ENCODE results near the gene AMOT. TPM values are rescaled to one million over a fixed set of nuclear protein-coding genes. Genes with fewer than 3 reads are reported as not detected.
A peak's percentile ranks its signal among the peaks of the same experiment; 100 is the strongest.

The AMOT gene
- total and polyA plus RNA-seq, 2 experiments from 2014 or later = 2.1 to 5.4 TPM

- no peak overlapping the region for H3K4me2 ChIP-seq
- H3K79me2 ChIP-seq (replicated peaks; ENCODE audit: insufficient read depth) = no peaks in the 10 kb centered on the region
- no peaks in the 10 kb centered on the region for H3K27me3 ChIP-seq (ENCODE audit: insufficient read depth)
- Mint-ChIP-seq H3K9me3 (peaks cover 3% of the 10 kb centered on the region; the same call in 1 of the 3 replicates), H3K4me1 (peaks cover 10% of the 10 kb centered on the region; the same call in 2 of the 3 replicates), H3K27ac (no peak overlapping the region), H3K27me3 (ENCODE audit: insufficient read depth, low read depth, poor library complexity) (peaks cover 3% of the 10 kb centered on the region), H3K36me3 (ENCODE audit: low read depth) (no peaks in the 10 kb centered on the region), H3K4me3 (no peak overlapping the region)
- H3K36me3 ChIP-seq (ENCODE audit: insufficient read depth) = no peaks in the 10 kb centered on the region
- no peak overlapping the region for H3K4me3 ChIP-seq
- H3K9me2 ChIP-seq (ENCODE audit: insufficient read depth) = no peaks in the 10 kb centered on the region
- H3K4me1 ChIP-seq (ENCODE audit: insufficient read depth) = peaks cover 7% of the 10 kb centered on the region; the same call in 1 of the 2 replicates
- no peaks in the 10 kb centered on the region for H3F3A ChIP-seq (replicated peaks; ENCODE audit: low read depth)
- ATAC-seq (no peak), DNase-seq (ENCODE audit: low spot score) (peak; percentile 32)
- H3K27ac ChIP-seq (ENCODE audit: low read depth) = no peak overlapping the region
- no peak overlapping the region for H2AFZ ChIP-seq
- no peaks in the 10 kb centered on the region for H4K20me1 ChIP-seq (replicated peaks; ENCODE audit: insufficient read depth)
- TF ChIP-seq ZNF331 (CRISPR knock-in tag; IDR thresholded peaks at IDR 0.05; ENCODE audit: low read depth) (no peak), JUNB (IDR thresholded peaks at IDR 0.05; ENCODE audit: unreplicated experiment) (no peak), STAT1 (IDR thresholded peaks at IDR 0.05; ENCODE audit: unreplicated experiment) (no peak), EZH2phosphoT487 (IDR thresholded peaks at IDR 0.05; ENCODE audit: unreplicated experiment) (no peak), CTCF (conservative IDR thresholded peaks at IDR 0.05; ENCODE audit: low read depth in 2 of 2) (peak in 1 of 2 experiments; percentile 46; a peak in 2 of 4 replicates)
Measured at GRCh38 chrX:112731793-112732192, 108.8 kb downstream of the AMOT start.

Small RNAs within 50 kb of the gene (small RNA-seq; reads per million reads assigned to genes)
- not detected for gene RN7SL266P (ENCODE audit: low replicate concordance)

Other genes starting within 250 kb of the AMOT start
- 1.3 and 2.5 TPM in 2 replicates for gene LHFPL1, start 160.9 kb downstream of the AMOT start, total RNA-seq (2014; rRNA removed; shearing (Covaris generic))
- 1.5 and 1.8 TPM in 2 replicates for gene LHFPL1, start 160.9 kb downstream of the AMOT start, polyA plus RNA-seq (2016; fragmentation: Nextera tagmentation; extraction: Ambion mirVana)

All from GM23338 (cell line).